GM19395 (cell line): ENCODE measurements around the gene LARP4B.

ENCODE experiments used
- ATAC-seq: cut with Tn5 transposase; IDR thresholded peaks from one replicate; pipeline ENCODE4 v1.9.1; 2021; ENCODE audit warnings: mild to moderate bottlenecking, moderate library complexity; ENCODE audit not compliant: unreplicated experiment

The LARP4B gene

GRCh38 chr10:871951-872403 is 59.5 kb downstream of the LARP4B start:
- ATAC-seq: no peak

GRCh38 chr10:870564-871166 is 60.8 kb downstream of the LARP4B start:
- ATAC-seq: no peak

GRCh38 chr10:869171-869570 is 62.3 kb downstream of the LARP4B start:
- ATAC-seq: no peak

GRCh38 chr10:867807-868206 is 63.7 kb downstream of the LARP4B start:
- no peak for ATAC-seq

- ATAC-seq: no peak
Measured at GRCh38 chr10:866577-866941, 64.9 kb downstream of the LARP4B start.

- no peak for ATAC-seq
Measured at GRCh38 chr10:865924-866576, 65.5 kb downstream of the LARP4B start.

- ATAC-seq: no peak
Measured at GRCh38 chr10:865257-865656, 66.2 kb downstream of the LARP4B start.

GRCh38 chr10:860519-860918 is 71.0 kb downstream of the LARP4B start:
- no peak for ATAC-seq

GRCh38 chr10:856416-857157 is 74.9 kb downstream of the LARP4B start:
- ATAC-seq: no peak

GRCh38 chr10:855671-856070 is 75.8 kb downstream of the LARP4B start:
- no peak for ATAC-seq

GRCh38 chr10:855079-855478 is 76.4 kb downstream of the LARP4B start:
- ATAC-seq: no peak

- ATAC-seq: no peak
Measured at GRCh38 chr10:853017-853416, 78.5 kb downstream of the LARP4B start.

- ATAC-seq: peak; percentile 29
Measured at GRCh38 chr10:852386-852785, 79.1 kb downstream of the LARP4B start.

- peak; percentile 90 for ATAC-seq
Measured at GRCh38 chr10:851901-852300, 79.6 kb downstream of the LARP4B start.

- ATAC-seq: no peak
Measured at GRCh38 chr10:850093-850492, 81.4 kb downstream of the LARP4B start.

- ATAC-seq: no peak
Measured at GRCh38 chr10:847868-848267, 83.6 kb downstream of the LARP4B start.

- ATAC-seq: no peak
Measured at GRCh38 chr10:846126-846685, 85.3 kb downstream of the LARP4B start.

GRCh38 chr10:845526-845925 is 86.0 kb downstream of the LARP4B start:
- ATAC-seq: no peak

- ATAC-seq: no peak
Measured at GRCh38 chr10:844552-844951, 87.0 kb downstream of the LARP4B start.

- no peak for ATAC-seq
Measured at GRCh38 chr10:843703-844102, 87.8 kb downstream of the LARP4B start.

GRCh38 chr10:842795-843194 is 88.7 kb downstream of the LARP4B start:
- ATAC-seq: no peak

- no peak for ATAC-seq
Measured at GRCh38 chr10:841535-841934, 90.0 kb downstream of the LARP4B start.
